Smooth muscle cell (in vitro differentiated cells): ENCODE results near the gene SLC41A2. TPM values are rescaled to one million over a fixed set of nuclear protein-coding genes. Genes with fewer than 3 reads are reported as not detected.
"Not testable (repeated sequence)": the region's sequence is repeated elsewhere in the genome, so short reads cannot be mapped to it uniquely, and the experiment has no call there.

ENCODE experiments used
- DNase-seq: peaks from one replicate; lab custom pipeline; 2025; ENCODE audit not compliant: unreplicated experiment; lab: John Stamatoyannopoulos, UW
- H2AFZ ChIP-seq: fragments of 200-600 bp; sonication (generic); 2 replicates; pipeline ENCODE4 v1.6.0; 2016; ENCODE audit warnings: antibody characterized with exemption, low read depth, mild to moderate bottlenecking
- H3F3A ChIP-seq: fragments of 200-600 bp; sonication (generic); 2 replicates; pipeline ENCODE4 v1.6.0; 2017; ENCODE audit warnings: antibody characterized with exemption, low read depth
- H3K27ac ChIP-seq: fragments of 200-600 bp; sonication (generic); 2 replicates; pipeline ENCODE4 v1.5.1; 2016; ENCODE audit warnings: low read depth, mild to moderate bottlenecking
- H3K27me3 ChIP-seq: fragments of 200-600 bp; sonication (generic); 2 replicates; pipeline ENCODE4 v1.6.1; 2016; ENCODE audit warnings: low read depth, mild to moderate bottlenecking
- H3K36me3 ChIP-seq: fragments of 200-600 bp; sonication (generic); 2 replicates; pipeline ENCODE4 v1.5.1; 2016; ENCODE audit warnings: low read depth
- H3K4me1 ChIP-seq: fragments of 200-600 bp; sonication (generic); 2 replicates; pipeline ENCODE4 v1.5.1; 2016; ENCODE audit warnings: low read depth
- H3K4me2 ChIP-seq: fragments of 200-600 bp; sonication (generic); 2 replicates; pipeline ENCODE4 v1.6.0; 2016; ENCODE audit warnings: mild to moderate bottlenecking
- H3K4me3 ChIP-seq: fragments of 200-600 bp; sonication (generic); 2 replicates; pipeline ENCODE4 v1.5.1; 2016; ENCODE audit warnings: mild to moderate bottlenecking
- H3K79me2 ChIP-seq: fragments of 200-600 bp; sonication (generic); 2 replicates; pipeline ENCODE4 v1.6.0; 2016; ENCODE audit warnings: low read depth, mild to moderate bottlenecking
- H3K9ac ChIP-seq: fragments of 200-600 bp; sonication (generic); 2 replicates; pipeline ENCODE4 v1.6.0; 2016; ENCODE audit warnings: low read depth
- H3K9me3 ChIP-seq: fragments of 200-600 bp; sonication (generic); replicated peaks from 2 replicates; pipeline ENCODE4 v1.5.1; 2016; ENCODE audit warnings: low read depth
- H4K20me1 ChIP-seq: fragments of 200-600 bp; sonication (generic); 2 replicates; pipeline ENCODE4 v1.6.0; 2016; ENCODE audit warnings: low read depth
- WGBS: methylation state at CpG from one replicate; pipeline ENCODE4 v1.1.7; 2016; ENCODE audit warnings: low lambda C conversion rate; 5-methylcytosine and 5-hydroxymethylcytosine counted together
- polyA plus RNA-seq: library from polyadenylated mRNA; unstranded; fragments of >200 nt; fragmentation: Nextera tagmentation; extraction: Ambion mirVana; gene quantifications from 2 replicates; pipeline ENCODE4 v1.2.1, GENCODE V29; 2016
- total RNA-seq: library from RNA; depleted of rRNA; stranded (reverse); fragments of >200 nt; gene quantifications from 2 replicates; pipeline ENCODE4 v1.2.3, GENCODE V29; 2014
- TF ChIP-seq, protein P1 (sequence below): fragments of 200-600 bp; sonication (generic); IDR thresholded peaks from 2 replicates; pipeline ENCODE4 v1.5.1; 2017; ENCODE audit warnings: borderline replicate concordance, mild to moderate bottlenecking, antibody characterized with exemption; ENCODE audit not compliant: insufficient read depth, poor library complexity, severe bottlenecking

The SLC41A2 gene
- total and polyA plus RNA-seq, 2 experiments from 2014 or later = 2.6 to 11.4 TPM

DNA sequence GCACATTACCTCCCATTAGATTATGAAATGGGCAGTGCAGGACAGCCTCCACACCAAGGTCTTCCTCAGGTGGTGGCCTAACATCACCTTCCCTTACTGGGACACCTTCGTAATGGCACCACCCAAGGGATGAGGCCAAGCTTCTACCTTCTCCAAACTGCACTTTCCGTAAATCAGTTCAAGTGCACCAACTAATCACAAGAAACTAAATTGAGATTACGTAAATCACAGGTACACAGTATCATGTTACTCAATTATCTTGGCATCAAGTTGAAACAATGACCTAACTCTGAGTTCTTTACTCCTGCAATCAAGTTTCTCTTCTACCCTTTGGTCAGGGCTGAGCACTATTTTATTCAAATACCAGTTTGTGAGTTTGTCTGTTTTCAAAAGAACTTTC is 13.8 kb downstream of the SLC41A2 start:
- Histone ChIP-seq H3F3A (no peaks in the 10 kb centered on the region), H3K27me3 (no peaks in the 10 kb centered on the region), H3K36me3 (no peaks in the 10 kb centered on the region), H3K79me2 (no peaks in the 10 kb centered on the region), H3K4me2 (no peak overlapping the region), H2AFZ (no peak overlapping the region), H3K4me3 (no peak overlapping the region), H3K9me3 (peaks cover 3% of the 10 kb centered on the region), H3K9ac (no peak overlapping the region), H3K4me1 (no peaks in the 10 kb centered on the region), H4K20me1 (no peaks in the 10 kb centered on the region), H3K27ac (no peak overlapping the region)
- WGBS = 96% methylated on average over 3 of the region's 3 CpGs
- no peak for DNase-seq
- TF ChIP-seq, protein P1, sequence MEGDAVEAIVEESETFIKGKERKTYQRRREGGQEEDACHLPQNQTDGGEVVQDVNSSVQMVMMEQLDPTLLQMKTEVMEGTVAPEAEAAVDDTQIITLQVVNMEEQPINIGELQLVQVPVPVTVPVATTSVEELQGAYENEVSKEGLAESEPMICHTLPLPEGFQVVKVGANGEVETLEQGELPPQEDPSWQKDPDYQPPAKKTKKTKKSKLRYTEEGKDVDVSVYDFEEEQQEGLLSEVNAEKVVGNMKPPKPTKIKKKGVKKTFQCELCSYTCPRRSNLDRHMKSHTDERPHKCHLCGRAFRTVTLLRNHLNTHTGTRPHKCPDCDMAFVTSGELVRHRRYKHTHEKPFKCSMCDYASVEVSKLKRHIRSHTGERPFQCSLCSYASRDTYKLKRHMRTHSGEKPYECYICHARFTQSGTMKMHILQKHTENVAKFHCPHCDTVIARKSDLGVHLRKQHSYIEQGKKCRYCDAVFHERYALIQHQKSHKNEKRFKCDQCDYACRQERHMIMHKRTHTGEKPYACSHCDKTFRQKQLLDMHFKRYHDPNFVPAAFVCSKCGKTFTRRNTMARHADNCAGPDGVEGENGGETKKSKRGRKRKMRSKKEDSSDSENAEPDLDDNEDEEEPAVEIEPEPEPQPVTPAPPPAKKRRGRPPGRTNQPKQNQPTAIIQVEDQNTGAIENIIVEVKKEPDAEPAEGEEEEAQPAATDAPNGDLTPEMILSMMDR = no peak

DNA sequence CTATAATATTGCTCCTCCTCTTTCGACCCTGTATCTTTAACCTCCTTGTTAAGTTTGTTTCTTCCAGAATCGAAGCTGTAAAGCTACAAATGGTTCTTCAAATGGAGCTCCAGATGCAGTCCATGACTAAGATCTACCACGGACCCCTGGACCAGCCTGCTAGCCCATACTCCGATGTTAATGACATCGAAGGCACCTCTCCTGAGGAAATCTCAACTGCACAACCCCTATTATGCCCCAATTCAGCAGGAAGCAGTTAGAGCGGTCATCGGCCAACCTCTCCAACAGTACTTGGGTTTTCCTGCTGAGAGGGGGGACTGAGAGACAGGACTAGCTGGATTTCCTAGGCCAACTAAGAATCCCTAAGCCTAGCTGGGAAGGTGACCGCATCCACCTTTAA is 14.7 kb downstream of the SLC41A2 start:
- not testable (repeated sequence) for H3K27me3 ChIP-seq, DNase-seq, H3K9ac ChIP-seq, H2AFZ ChIP-seq, H3K4me2 ChIP-seq, H3K4me3 ChIP-seq, H4K20me1 ChIP-seq, H3K9me3 ChIP-seq, H3K36me3 ChIP-seq, H3K27ac ChIP-seq, H3K79me2 ChIP-seq, H3F3A ChIP-seq, H3K4me1 ChIP-seq
- WGBS = 96% methylated on average over 8 of the region's 8 CpGs

DNA sequence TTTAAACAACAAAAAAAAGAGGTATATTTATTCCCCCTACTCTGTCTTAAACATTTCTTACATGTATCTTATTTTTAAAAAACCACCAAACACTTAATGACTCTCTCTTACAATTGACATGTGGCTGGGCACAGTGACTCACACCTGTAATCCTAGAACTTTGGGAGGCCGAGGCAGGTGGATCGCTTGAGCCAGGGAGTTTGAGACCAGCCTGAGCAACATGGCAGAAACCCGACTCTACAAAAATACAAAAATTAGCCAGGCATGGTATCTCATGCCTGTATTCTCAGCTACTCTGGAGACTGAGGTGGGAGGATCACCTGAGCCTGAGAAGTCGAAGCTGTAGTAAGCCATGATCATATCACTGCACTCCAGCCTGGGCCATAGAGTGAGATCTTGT is 16.0 kb downstream of the SLC41A2 start:
- Histone ChIP-seq H3K4me1 (no peaks in the 10 kb centered on the region), H3K36me3 (no peaks in the 10 kb centered on the region), H3K4me2 (no peak overlapping the region), H3K27me3 (no peaks in the 10 kb centered on the region), H3K79me2 (no peaks in the 10 kb centered on the region), H3K9me3 (peaks cover 3% of the 10 kb centered on the region), H2AFZ (no peak overlapping the region), H4K20me1 (no peaks in the 10 kb centered on the region), H3F3A (no peaks in the 10 kb centered on the region), H3K27ac (no peak overlapping the region), H3K9ac (no peak overlapping the region), H3K4me3 (no peak overlapping the region)
- TF ChIP-seq, protein P1 = no peak
- DNase-seq = no peak
- 90% methylated on average over 4 of the region's 4 CpGs for WGBS

DNA sequence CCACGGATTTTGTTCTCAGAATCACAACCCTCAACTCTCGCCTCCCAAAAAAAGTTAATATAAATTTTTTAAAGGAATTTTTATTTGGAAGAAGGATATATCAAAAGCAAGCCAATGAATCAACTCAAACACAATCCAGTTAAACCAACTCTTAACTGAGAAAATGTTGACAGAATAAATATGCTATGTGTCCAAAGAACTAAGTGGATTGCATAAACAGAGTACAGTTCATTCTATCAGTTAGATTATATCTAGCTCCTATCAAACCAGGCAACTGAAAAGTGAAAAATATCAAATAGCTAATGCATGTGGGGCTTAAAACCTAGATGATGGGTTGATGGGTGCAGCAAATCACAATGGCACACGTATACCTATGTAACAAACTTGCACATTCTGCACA is 16.6 kb downstream of the SLC41A2 start:
- Histone ChIP-seq H3K27me3 (no peaks in the 10 kb centered on the region), H3K4me1 (no peaks in the 10 kb centered on the region), H3K36me3 (no peaks in the 10 kb centered on the region), H3K4me3 (no peak overlapping the region), H2AFZ (no peak overlapping the region), H4K20me1 (no peaks in the 10 kb centered on the region), H3F3A (no peaks in the 10 kb centered on the region), H3K4me2 (no peak overlapping the region), H3K27ac (no peak overlapping the region), H3K9me3 (peaks cover 3% of the 10 kb centered on the region), H3K79me2 (no peaks in the 10 kb centered on the region), H3K9ac (no peak overlapping the region)
- DNase-seq = no peak
- WGBS = 91% methylated on average over 3 of the region's 3 CpGs
- TF ChIP-seq, protein P1 = no peak
